A549 treated with CORT108297 at 1 μM for 4 hours (cell line): ENCODE results near the gene FAM24B. TPM values are rescaled to one million over a fixed set of nuclear protein-coding genes. Genes with fewer than 3 reads are reported as not detected.

Experiments
- total RNA-seq: library from RNA; stranded (reverse); fragments of 200-300 nt; extraction: Qiagen RNA extraction; gene quantifications from 5 replicates; pipeline ENCODE4 v1.2.3, GENCODE V29; 2022

FAM24B gene, protein sequence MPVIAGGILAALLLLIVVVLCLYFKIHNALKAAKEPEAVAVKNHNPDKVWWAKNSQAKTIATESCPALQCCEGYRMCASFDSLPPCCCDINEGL
- total RNA-seq = 14.1 to 15.2 TPM (median 15.0 TPM) in 5 replicates

GRCh38 chr10:122879339-122880273, at the start of gene FAM24B:
Gene FAM24B, minus strand, starts transcription at chr10:122879581. Its CDS starts 29,066 bp downstream, at chr10:122850515.

DNA sequence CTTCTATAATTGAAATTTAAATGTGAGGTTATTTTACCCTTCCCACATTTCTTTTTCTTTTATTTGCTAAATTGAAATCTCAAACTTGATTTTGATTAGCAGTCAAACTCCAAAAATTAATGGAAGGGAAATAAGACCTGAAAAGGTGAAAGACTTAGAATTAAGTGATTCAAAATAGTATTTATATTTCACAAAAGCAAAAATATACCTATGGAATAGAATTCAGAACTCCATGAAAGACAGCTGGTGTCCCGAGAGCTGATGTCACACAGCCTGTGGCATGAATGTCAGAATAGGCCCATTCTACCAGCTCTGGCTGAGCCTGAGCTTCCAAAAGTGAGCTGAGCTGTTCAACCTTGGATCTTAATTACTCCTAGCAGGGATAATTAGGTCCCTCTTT, 30.9 kb upstream of the FAM24B start, which contains the start of gene FAM24A:
FAM24A (plus strand) TSS at position 301 of the 400 bp plus-strand sequence. CDS start 1,025 bp downstream, outside the sequence.

DNA sequence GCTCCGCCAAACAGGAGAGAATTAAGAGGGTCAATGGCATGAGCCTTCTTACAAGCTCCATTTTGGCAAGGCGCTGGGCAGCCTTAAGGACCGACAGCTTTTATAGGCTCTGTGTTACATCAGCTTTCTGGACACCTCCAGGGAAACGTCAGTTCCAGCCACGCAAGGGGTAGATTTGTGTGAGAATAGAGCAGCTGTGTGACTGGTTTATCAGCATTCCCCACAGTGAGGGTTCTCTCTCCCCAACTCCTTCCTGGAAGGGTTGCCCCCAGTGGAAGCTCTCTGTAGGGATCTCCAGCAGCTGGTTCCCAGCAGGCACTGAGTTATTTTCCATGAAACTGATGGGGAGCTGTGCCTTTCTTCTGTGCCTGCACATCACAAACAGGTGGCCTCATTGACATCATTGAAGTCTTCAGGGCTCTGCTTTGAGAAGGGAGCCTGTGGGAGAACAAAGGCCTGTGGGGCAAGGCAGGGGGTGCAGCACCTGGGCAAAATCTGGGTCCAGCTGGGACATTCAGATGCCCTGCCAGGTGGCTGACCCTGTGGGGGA, 33.5 kb downstream of the FAM24B start, which contains the start of gene CUZD1:
CUZD1 (minus strand) TSS at position 75 of the 550 bp plus-strand sequence; CDS start at position 61, 14 bp downstream.

Other genes with a start within 250 kb of the FAM24B start
- not detected in 5 replicates for gene C10orf120, start 179.7 kb downstream of the FAM24B start, total RNA-seq
- gene CUZD1, start 33.7 kb downstream of the FAM24B start, total RNA-seq = 1.2 to 1.7 TPM (median 1.5 TPM) in 5 replicates
- gene FAM24A, start 31.0 kb upstream of the FAM24B start, total RNA-seq = not detected in 5 replicates
- gene C10orf88, start 74.6 kb upstream of the FAM24B start, total RNA-seq = 7.2 to 9.5 TPM (median 9.2 TPM) in 5 replicates
- 3.5 to 5.4 TPM (median 4.7 TPM) in 5 replicates for gene PSTK, start 100.8 kb upstream of the FAM24B start, total RNA-seq
- 5.7 to 7.9 TPM (median 6.4 TPM) in 5 replicates for gene IKZF5, start 129.2 kb upstream of the FAM24B start, total RNA-seq
- gene ACADSB, start 129.4 kb upstream of the FAM24B start, total RNA-seq = 6.0 to 8.6 TPM (median 7.8 TPM) in 5 replicates